ENCODE data around the gene ZNF414.

Gene ZNF414

GRCh38 chr19:8489561-8490394, 24.2 kb downstream of the ZNF414 start:
- DNase-seq: no peak

- DNase-seq: no peak
These were observed 25.6 kb downstream of the ZNF414 start for GRCh38 chr19:8488365-8488764.

GRCh38 chr19:8487137-8487851, 26.7 kb downstream of the ZNF414 start:
- no peak for DNase-seq

DNA sequence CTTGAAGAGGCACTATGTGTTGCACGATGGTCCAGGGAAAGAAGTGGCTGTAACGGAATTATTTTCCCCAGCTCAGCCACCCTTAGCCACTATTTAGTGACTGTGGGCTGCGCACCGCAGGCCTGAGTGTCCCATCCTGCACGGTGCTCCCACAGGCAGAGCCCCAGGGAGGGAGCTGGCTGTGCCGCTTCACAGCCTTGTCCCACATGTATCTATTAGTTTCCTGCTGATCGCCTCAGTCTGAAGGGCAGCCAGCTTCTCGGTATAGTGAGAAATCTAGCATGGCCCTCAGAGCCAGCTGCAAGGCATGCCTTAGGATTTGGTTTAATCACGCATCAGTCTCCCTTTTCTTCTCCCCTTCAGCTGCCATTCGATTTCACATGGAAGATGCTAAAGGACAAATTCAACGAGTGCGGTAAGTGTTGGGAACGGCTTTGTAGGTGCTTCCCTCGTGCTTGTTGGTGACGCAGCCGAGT, 27.3 kb downstream of the ZNF414 start:
- DNase-seq: no peak

DNA sequence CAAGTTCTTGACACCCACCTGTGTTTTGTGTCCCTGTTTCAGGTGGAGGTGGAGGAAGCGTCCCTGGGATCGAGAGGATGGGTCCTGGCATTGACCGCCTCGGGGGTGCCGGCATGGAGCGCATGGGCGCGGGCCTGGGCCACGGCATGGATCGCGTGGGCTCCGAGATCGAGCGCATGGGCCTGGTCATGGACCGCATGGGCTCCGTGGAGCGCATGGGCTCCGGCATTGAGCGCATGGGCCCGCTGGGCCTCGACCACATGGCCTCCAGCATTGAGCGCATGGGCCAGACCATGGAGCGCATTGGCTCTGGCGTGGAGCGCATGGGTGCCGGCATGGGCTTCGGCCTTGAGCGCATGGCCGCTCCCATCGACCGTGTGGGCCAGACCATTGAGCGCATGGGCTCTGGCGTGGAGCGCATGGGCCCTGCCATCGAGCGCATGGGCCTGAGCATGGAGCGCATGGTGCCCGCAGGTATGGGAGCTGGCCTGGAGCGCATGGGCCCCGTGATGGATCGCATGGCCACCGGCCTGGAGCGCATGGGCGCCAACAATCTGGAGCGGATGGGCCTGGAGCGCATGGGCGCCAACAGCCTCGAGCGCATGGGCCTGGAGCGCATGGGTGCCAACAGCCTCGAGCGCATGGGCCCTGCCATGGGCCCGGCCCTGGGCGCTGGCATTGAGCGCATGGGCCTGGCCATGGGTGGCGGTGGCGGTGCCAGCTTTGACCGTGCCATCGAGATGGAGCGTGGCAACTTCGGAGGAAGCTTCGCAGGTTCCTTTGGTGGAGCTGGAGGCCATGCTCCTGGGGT, 28.2 kb downstream of the ZNF414 start:
- DNase-seq: no peak

- no peak for DNase-seq
These were observed 29.6 kb downstream of the ZNF414 start for GRCh38 chr19:8484331-8484894.

- no peak for DNase-seq
These were observed 30.8 kb downstream of the ZNF414 start for GRCh38 chr19:8483165-8483564.

DNA sequence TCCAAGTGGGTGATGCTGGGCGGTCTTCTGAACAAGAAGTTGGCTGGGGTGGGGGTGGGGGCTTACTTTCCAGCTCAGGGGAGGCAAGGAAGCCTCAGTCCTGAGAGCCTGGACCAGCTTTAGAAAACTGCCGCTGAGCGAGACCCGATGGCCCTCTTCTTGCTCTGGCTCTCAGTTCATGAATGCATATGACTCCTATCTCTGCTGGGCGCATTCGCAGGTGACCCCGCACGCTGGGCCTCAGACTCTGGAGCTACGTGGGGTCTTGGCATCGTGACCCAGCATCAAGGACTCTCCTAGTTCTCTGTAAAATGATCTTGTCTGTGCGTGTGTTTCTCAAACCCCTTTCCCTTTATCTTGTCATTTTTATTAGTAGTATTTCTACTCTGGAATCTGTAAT, 31.3 kb downstream of the ZNF414 start:
- no peak for DNase-seq

DNA sequence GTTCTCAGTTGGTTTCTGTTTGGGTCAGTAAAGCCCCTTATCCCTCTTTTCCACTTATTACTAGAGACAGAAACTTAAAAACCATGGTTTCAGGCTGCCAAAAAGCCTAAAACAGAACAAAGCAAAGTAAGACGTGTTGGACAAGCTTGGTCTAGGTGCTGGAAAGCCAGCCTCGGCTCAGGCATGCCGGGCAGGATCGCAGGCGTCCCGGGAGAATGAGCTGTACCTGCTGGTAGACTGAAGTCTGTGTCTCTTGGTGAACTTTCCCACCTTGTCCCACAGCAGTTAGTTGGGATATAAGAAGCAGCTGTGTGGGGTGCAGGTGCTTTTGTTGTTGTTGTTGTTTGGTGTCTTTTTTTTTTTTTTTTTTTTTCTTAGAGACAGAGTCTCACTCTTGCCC, 32.4 kb downstream of the ZNF414 start:
- no peak for DNase-seq

DNA sequence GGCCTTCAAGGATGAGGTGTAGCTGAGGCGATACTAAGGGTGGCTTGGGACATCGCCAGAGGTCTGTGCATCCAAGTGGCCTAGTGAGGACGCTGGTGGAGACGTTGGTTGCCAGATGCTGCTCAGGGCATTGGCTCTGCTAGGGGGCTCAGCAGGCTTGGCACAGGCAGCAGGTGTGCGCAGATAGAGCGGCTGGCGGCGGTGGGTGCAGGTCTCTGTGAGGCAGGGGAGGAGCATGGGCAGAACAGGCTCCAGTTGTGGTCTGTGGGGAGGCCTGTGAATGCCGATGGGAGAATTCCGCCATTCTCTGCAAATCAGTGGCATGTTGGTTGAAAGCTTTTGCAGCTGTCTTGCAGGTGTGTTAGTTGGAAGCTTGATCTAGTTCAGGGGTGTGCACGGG, 32.8 kb downstream of the ZNF414 start:
- DNase-seq: no peak

GRCh38 chr19:8478598-8478997, 35.4 kb downstream of the ZNF414 start:
- DNase-seq: no peak

GRCh38 chr19:8477889-8478288, 36.1 kb downstream of the ZNF414 start:
- DNase-seq: no peak

DNA sequence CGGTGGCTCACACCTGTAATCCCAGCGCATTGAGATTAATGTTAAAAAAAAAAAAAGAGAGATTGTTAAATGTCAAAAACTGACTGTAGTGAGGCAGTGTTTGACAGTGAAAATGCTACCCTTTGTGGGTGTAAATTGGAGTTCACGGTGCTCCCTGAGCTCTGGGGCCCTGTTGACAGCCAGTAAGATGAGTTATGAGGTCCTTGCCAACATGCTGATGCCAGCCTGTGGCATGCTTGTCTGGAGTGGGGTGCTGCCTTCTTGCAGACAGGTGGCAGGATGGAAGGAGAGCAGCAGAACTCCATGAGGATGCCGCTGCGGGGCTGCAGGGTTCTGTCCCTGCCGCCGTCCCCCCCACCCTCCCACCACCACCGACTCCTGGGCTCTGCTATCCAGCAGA, 37.4 kb downstream of the ZNF414 start:
- DNase-seq: no peak

DNA sequence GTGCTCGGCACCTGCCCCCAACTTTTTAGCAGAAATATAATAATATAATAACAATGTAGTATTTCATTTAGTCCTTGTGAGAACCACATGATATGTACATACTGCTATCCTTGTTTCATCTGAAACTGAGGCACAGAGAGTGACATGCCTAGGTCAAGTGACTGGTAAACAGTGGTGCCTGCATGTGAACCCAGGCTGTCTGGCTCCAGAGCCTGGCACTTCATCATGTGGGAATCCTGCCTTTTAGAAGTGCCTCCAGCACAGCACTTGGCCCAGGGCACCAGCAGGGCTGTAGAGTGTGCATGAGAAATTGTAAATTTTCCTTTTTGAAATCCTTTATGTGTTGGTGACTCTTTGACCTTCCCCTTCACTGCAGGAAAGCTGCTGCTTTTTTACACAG, 39.0 kb downstream of the ZNF414 start:
- DNase-seq: no peak

DNA sequence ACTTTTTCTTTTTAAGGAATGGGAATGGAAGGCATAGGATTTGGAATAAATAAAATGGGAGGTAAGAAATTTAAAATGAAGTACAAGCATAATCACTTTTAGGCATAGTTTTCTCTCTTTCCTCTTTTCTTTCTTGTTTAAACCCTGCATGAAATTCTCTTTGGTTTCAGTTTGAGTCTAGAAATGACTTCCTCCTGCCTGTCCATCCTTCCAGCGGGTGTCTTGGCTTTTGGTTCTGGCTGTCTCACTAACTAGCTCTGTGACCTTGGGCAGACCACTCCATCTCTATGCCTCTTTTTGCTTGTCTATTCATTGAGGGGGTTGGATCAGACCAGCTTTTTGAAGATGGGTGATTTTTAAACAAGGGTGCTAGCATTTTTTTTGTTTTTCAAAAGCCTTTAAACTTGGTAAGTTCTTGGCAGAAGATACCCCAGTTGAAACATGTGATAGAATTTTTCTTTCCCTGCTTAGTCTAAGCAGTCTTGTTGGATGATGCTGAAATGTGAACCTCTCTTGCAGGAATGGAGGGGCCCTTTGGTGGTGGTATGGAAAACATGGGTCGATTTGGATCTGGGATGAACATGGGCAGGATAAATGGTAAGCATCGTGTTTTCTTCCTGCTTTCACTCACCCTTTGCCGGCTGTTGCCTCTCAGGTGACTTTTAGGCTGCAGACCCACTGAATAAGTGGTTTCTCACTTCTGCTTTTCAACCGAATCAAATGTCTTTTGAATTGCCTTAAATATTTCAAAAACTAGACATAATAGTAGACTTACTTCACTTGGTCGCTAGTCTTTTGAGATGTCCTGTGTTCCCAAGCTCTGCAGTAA, 40.1 kb downstream of the ZNF414 start:
- no peak for DNase-seq

GRCh38 chr19:8469613-8470368, 44.2 kb downstream of the ZNF414 start:
- no peak for DNase-seq

DNA sequence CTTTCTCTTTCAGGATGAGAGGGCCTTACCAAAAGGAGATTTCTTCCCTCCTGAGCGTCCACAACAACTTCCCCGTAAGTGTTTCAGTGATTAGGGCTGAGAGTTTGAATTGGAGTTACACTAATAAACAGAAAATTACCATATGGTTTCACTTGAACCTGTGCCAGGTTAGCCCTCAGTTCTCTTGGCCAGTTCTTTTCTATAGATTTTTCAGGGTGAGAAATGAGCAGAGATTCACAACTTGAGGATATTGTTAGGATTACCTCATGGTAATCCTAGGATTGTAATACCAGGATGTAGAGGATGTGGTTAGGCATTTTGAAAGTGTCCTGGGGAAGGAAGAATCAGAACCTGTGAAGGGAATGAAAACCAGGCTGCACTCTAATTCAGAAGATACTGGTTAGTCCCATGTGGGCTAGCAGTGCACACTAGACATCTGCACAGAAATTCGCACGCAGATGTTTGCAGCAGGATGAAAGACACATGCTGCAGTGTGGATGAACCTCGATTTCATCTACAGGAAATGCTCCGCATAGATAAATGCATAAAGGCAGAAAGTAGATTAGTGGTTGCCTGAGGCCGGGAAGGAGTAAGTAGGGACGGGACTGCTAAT, 45.1 kb downstream of the ZNF414 start:
- no peak for DNase-seq

GRCh38 chr19:8468124-8468523, 45.8 kb downstream of the ZNF414 start:
- DNase-seq: no peak

GRCh38 chr19:8466018-8466417, 47.9 kb downstream of the ZNF414 start:
- no peak for DNase-seq

- DNase-seq: no peak
These were observed 50.6 kb downstream of the ZNF414 start for GRCh38 chr19:8463365-8463764.

- no peak for DNase-seq
These were observed 51.4 kb downstream of the ZNF414 start for GRCh38 chr19:8462571-8462970.

Measured in cortex of kidney (tissue), 1 donor.